H9 (cell line): ENCODE measurements around the gene GRAP2. TPM values are rescaled to one million over a fixed set of nuclear protein-coding genes. Genes with fewer than 3 reads are reported as not detected.

Experiments
- DNase-seq: peaks from one replicate; pipeline ENCODE4 v3.0.0-alpha.2; 2017
- H2AFZ ChIP-seq: one replicate; pipeline ENCODE4 v1.6.1; 2013; ENCODE audit warnings: mild to moderate bottlenecking, low read length, control low read depth, moderate library complexity
- H2AK5ac ChIP-seq: 2 replicates; pipeline ENCODE4 v1.6.1; 2013; ENCODE audit warnings: low read length, control low read depth, mixed read lengths; ENCODE audit not compliant: insufficient read length
- H2BK120ac ChIP-seq: one replicate; pipeline ENCODE4 v1.6.1; 2013; ENCODE audit warnings: low read depth, mild to moderate bottlenecking, low read length, control low read depth, inconsistent platforms; ENCODE audit not compliant: poor library complexity, severe bottlenecking
- H2BK12ac ChIP-seq: 2 replicates; pipeline ENCODE4 v1.6.1; 2013; ENCODE audit warnings: low read length, control low read depth, mixed read lengths, low read depth; ENCODE audit not compliant: insufficient read length
- H2BK15ac ChIP-seq: 2 replicates; pipeline ENCODE4 v1.6.1; 2013; ENCODE audit warnings: low read depth, low read length, control low read depth
- H2BK20ac ChIP-seq: one replicate; pipeline ENCODE4 v1.6.1; 2013; ENCODE audit warnings: low read depth, mild to moderate bottlenecking, low read length, control low read depth, inconsistent platforms; ENCODE audit not compliant: poor library complexity, severe bottlenecking
- H2BK5ac ChIP-seq: 2 replicates; pipeline ENCODE4 v1.6.1; 2013; ENCODE audit warnings: low read length, control low read depth, mixed read lengths; ENCODE audit not compliant: insufficient read length
- H3K14ac ChIP-seq: 2 replicates; pipeline ENCODE4 v1.6.1; 2013; ENCODE audit warnings: low read length, control low read depth; ENCODE audit not compliant: insufficient read depth
- H3K18ac ChIP-seq: 2 replicates; pipeline ENCODE4 v1.6.1; 2013; ENCODE audit warnings: low read depth, mild to moderate bottlenecking, mixed read lengths, low read length, control low read depth; ENCODE audit not compliant: insufficient read length
- H3K23ac ChIP-seq: 2 replicates; pipeline ENCODE4 v1.6.1; 2013; ENCODE audit warnings: low read length, control low read depth, mixed read lengths, low read depth; ENCODE audit not compliant: insufficient read length
- H3K23me2 ChIP-seq: 2 replicates; pipeline ENCODE4 v1.6.1; 2013; ENCODE audit warnings: low read depth, mild to moderate bottlenecking, mixed read lengths, low read length, control low read depth; ENCODE audit not compliant: insufficient read length, poor library complexity, severe bottlenecking
- H3K27ac ChIP-seq: 2 replicates; pipeline ENCODE4 v1.5.1; 2013; ENCODE audit warnings: low read length, control low read depth, mixed read lengths, low read depth; ENCODE audit not compliant: insufficient read length
- H3K27me3 ChIP-seq: 2 replicates; pipeline ENCODE4 v1.6.1; 2013; ENCODE audit warnings: low read length, control low read depth, inconsistent platforms; ENCODE audit not compliant: insufficient read depth
- H3K4ac ChIP-seq: 2 replicates; pipeline ENCODE4 v1.6.1; 2013; ENCODE audit warnings: low read depth, mild to moderate bottlenecking, control low read depth, inconsistent platforms, low read length, moderate library complexity
- H3K4me1 ChIP-seq: 2 replicates; pipeline ENCODE4 v1.6.1; 2013; ENCODE audit warnings: low read length, control low read depth, inconsistent platforms; ENCODE audit not compliant: insufficient read depth
- H3K4me2 ChIP-seq: 2 replicates; pipeline ENCODE4 v1.6.1; 2013; ENCODE audit warnings: low read length, control low read depth, mixed read lengths; ENCODE audit not compliant: insufficient read length, insufficient read depth
- H3K56ac ChIP-seq: 2 replicates; pipeline ENCODE4 v1.6.1; 2013; ENCODE audit warnings: low read depth, mild to moderate bottlenecking, mixed read lengths, low read length, control low read depth; ENCODE audit not compliant: insufficient read length
- H3K79me1 ChIP-seq: 2 replicates; pipeline ENCODE4 v1.6.1; 2013; ENCODE audit warnings: low read depth, mild to moderate bottlenecking, moderate library complexity, low read length, control low read depth, inconsistent platforms; ENCODE audit not compliant: insufficient read depth, poor library complexity, severe bottlenecking
- H3K79me2 ChIP-seq: 2 replicates; pipeline ENCODE4 v1.6.1; 2013; ENCODE audit warnings: low read length, control low read depth, inconsistent platforms; ENCODE audit not compliant: insufficient read depth
- H3K9ac ChIP-seq: 2 replicates; pipeline ENCODE4 v1.6.1; 2013; ENCODE audit warnings: low read length, control low read depth, mixed read lengths; ENCODE audit not compliant: insufficient read length; ENCODE audit errors: extremely low read depth
- H3K9me3 ChIP-seq: one replicate; pipeline ENCODE4 v1.6.1; 2013; ENCODE audit warnings: low read depth, low read length, inconsistent platforms; ENCODE audit not compliant: control insufficient read depth
- H3T11ph ChIP-seq: one replicate; pipeline ENCODE4 v1.6.1; 2013; ENCODE audit warnings: mild to moderate bottlenecking, low read length, control low read depth, inconsistent platforms
- H4K20me1 ChIP-seq: one replicate; pipeline ENCODE4 v1.6.1; 2013; ENCODE audit not compliant: control insufficient read depth, insufficient read length, insufficient read depth
- H4K5ac ChIP-seq: 2 replicates; pipeline ENCODE4 v1.6.1; 2013; ENCODE audit warnings: low read depth, mild to moderate bottlenecking, mixed read lengths, low read length, control low read depth; ENCODE audit not compliant: insufficient read length
- H4K8ac ChIP-seq: replicated peaks from 2 replicates; pipeline ENCODE4 v1.6.1; 2013; ENCODE audit warnings: low read length, control low read depth, mixed read lengths, low read depth; ENCODE audit not compliant: insufficient read length
- H4K91ac ChIP-seq: 2 replicates; pipeline ENCODE4 v1.6.1; 2013; ENCODE audit warnings: low read depth, mild to moderate bottlenecking, moderate library complexity, mixed read lengths, low read length, control low read depth; ENCODE audit not compliant: insufficient read length
- H3K27ac Mint-ChIP-seq, 3 experiments: 2 replicates in 2 of 3; 3 replicates in 1 of 3; pipeline ENCODE4 v1.8.0; 2020 to 2021; ENCODE audit warnings: mixed read lengths in 3 of 3, mild to moderate bottlenecking in 1 of 3, moderate library complexity in 1 of 3
- H3K27me3 Mint-ChIP-seq: 2 replicates; pipeline ENCODE4 v1.8.0; 2021; ENCODE audit warnings: low read depth, mild to moderate bottlenecking, moderate library complexity, mixed read lengths
- H3K36me3 Mint-ChIP-seq, 3 experiments: 2 replicates in 2 of 3; 3 replicates in 1 of 3; pipeline ENCODE4 v1.8.0; 2020 to 2021; ENCODE audit warnings: low read depth in 3 of 3, mixed read lengths in 3 of 3; ENCODE audit not compliant: insufficient read depth in 1 of 3
- H3K4me1 Mint-ChIP-seq, 2 experiments: 2 replicates each; pipeline ENCODE4 v1.8.0; 2020; ENCODE audit warnings: mixed read lengths in 2 of 2
- H3K4me3 Mint-ChIP-seq, 2 experiments: 2 replicates in 1 of 2; 3 replicates in 1 of 2; pipeline ENCODE4 v1.8.0; 2020 to 2021; ENCODE audit warnings: mild to moderate bottlenecking in 2 of 2, mixed read lengths in 2 of 2, moderate library complexity in 1 of 2
- H3K9me3 Mint-ChIP-seq, 2 experiments: 2 replicates in 1 of 2; 3 replicates in 1 of 2; pipeline ENCODE4 v1.8.0; 2020; ENCODE audit warnings: mild to moderate bottlenecking in 2 of 2, mixed read lengths in 2 of 2, moderate library complexity in 1 of 2
- WGBS: extraction: QIAGEN DNeasy Blood & Tissue Kit; methylation state at CpG from one replicate; pipeline ENCODE4 v1.1.7; 2013; ENCODE audit warnings: missing lambda C conversion rate, low lambda C conversion rate, mixed read lengths; ENCODE audit not compliant: insufficient read length; ENCODE audit errors: extremely low coverage; 5-methylcytosine and 5-hydroxymethylcytosine counted together
- total RNA-seq: library from RNA; stranded (reverse); gene quantifications from 2 replicates; pipeline ENCODE4 v1.2.1, GENCODE V29; 2021
- TF ChIP-seq, protein P1 (sequence below): fragments of 200-600 bp; sonication (generic); conservative IDR thresholded peaks from 3 replicates; pipeline ENCODE4 v1.8.0; 2021; ENCODE audit warnings: antibody characterized with exemption, mild to moderate bottlenecking

GRAP2 gene
- total RNA-seq, 1 experiment from 2014 or later = not detected

DNA sequence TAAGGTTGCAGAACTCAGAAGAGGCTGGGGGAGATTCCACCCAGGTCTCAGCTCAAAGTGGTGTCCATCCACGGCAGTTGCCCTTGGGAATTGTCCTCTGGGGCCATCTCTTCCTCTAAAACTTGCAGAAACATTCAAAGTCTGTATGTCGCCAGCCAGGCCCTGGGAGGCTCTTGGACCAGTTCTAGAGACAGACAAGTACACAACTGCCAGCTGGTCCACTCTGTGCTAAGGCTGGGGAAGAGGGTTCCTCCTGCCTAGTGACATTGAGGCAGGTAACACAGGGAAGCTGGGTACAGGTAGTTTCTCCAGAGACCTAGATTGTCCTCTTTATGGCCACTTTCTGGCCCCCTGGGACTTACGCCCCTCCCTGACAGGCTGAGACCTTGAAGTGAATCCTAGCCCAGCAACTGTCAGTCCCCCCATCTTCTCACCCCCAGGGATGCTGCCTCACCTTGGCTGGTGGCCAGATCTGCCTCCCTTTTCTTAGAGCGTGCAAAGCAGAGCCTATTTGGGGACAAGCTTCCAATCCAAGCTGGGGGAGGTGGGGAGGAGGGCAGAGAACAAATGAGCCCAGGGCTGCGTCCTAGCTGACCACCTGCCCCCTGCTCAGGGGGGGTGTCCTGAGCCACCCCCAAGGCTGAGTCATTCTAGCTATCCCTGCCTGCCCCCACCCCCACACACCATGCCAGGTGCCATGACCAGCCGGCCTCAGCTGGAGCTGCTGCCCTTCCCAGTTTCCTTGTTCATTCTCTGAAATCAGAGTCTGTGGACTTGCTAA, 102.2 kb downstream of the GRAP2 start:
- Histone ChIP-seq H3K79me1 (peaks cover 6% of the 10 kb centered on the region), H4K5ac (no peak overlapping the region), H3K27ac (no peak overlapping the region), H2BK15ac (no peak overlapping the region), H3K23ac (no peak overlapping the region), H2BK120ac (no peak overlapping the region), H3K18ac (no peak overlapping the region), H3K4ac (no peak overlapping the region), H2AK5ac (no peak overlapping the region), H4K91ac (no peak overlapping the region), H3K27me3 (no peaks in the 10 kb centered on the region), H3K56ac (no peak overlapping the region), H3K79me2 (peaks cover 9% of the 10 kb centered on the region; the same call in 1 of the 2 replicates), H3K14ac (no peak overlapping the region), H2BK5ac (no peak overlapping the region), H4K20me1 (peaks cover 2% of the 10 kb centered on the region), H3K23me2 (peaks cover 1% of the 10 kb centered on the region), H3K9me3 (no peaks in the 10 kb centered on the region), H3K9ac (no peak overlapping the region), H4K8ac (no peak overlapping the region), H2BK20ac (no peak overlapping the region), H3K4me1 (peaks cover 6% of the 10 kb centered on the region), H2AFZ (no peak overlapping the region), H3K4me2 (no peak overlapping the region), H2BK12ac (no peak overlapping the region), H3T11ph (no peak overlapping the region)
- H3K27me3 Mint-ChIP-seq = peaks cover 12% of the 10 kb centered on the region
- peaks cover 10 to 15% (median 11%) of the 10 kb centered on the region in 3 experiments; a peak in 6 of 7 replicates for H3K36me3 Mint-ChIP-seq
- no peak overlapping the region for H3K4me3 Mint-ChIP-seq
- TF ChIP-seq, protein P1, sequence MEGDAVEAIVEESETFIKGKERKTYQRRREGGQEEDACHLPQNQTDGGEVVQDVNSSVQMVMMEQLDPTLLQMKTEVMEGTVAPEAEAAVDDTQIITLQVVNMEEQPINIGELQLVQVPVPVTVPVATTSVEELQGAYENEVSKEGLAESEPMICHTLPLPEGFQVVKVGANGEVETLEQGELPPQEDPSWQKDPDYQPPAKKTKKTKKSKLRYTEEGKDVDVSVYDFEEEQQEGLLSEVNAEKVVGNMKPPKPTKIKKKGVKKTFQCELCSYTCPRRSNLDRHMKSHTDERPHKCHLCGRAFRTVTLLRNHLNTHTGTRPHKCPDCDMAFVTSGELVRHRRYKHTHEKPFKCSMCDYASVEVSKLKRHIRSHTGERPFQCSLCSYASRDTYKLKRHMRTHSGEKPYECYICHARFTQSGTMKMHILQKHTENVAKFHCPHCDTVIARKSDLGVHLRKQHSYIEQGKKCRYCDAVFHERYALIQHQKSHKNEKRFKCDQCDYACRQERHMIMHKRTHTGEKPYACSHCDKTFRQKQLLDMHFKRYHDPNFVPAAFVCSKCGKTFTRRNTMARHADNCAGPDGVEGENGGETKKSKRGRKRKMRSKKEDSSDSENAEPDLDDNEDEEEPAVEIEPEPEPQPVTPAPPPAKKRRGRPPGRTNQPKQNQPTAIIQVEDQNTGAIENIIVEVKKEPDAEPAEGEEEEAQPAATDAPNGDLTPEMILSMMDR = no peak
- WGBS = no CpG with 5 or more reads among the region's 6 CpGs
- H3K27ac Mint-ChIP-seq = no peak overlapping the region
- no peak for DNase-seq
- H3K9me3 Mint-ChIP-seq = no peaks in the 10 kb centered on the region
- H3K4me1 Mint-ChIP-seq = peaks cover 64 to 70% of the 10 kb centered on the region in 2 experiments
